SK-N-SH (cell line): Measurements from ENCODE around the gene TMEM123. TPM values are rescaled to one million over a fixed set of nuclear protein-coding genes. Genes with fewer than 3 reads are reported as not detected.

Source experiments
- CTCF ChIA-PET: fragments of 300-600, 350-600 bp; formaldehyde crosslinking; extraction: SDS; loops from one replicate; lab custom pipeline; 2021; lab: Yijun Ruan, JAX
- POLR2A ChIA-PET: fragments of 350-600 bp; sonication (Branson Sonifier 250); formaldehyde crosslinking; extraction: SDS; loops from one replicate; lab custom pipeline; 2020; ENCODE audit warnings: antibody characterized with exemption, inconsistent platforms; lab: Yijun Ruan, JAX
- DNase-seq: peaks from one replicate; pipeline ENCODE4 v3.0.0; 2012
- H2AFZ ChIP-seq: fragments of 200-600 bp; sonication (generic); 2 replicates; pipeline ENCODE4 v1.8.1; 2016; ENCODE audit warnings: antibody characterized with exemption, mild to moderate bottlenecking, low read depth
- H3F3A ChIP-seq: fragments of 200-600 bp; sonication (generic); replicated peaks from 2 replicates; pipeline ENCODE3; 2016; ENCODE audit warnings: antibody characterized with exemption, mild to moderate bottlenecking; ENCODE audit not compliant: insufficient read depth
- H3K27ac ChIP-seq, 2 experiments: fragments of 200-500 bp in 1 of 2; fragments of 200-600 bp in 1 of 2; sonication (Bioruptor generic) in 1 of 2; sonication (generic), shearing (Covaris generic) in 1 of 2; 2 replicates each; pipeline versions ENCODE4 v1.5.1 to v1.6.1; 2014 to 2016; ENCODE audit warnings: low read depth in 2 of 2, inconsistent platforms in 1 of 2, low read length in 1 of 2, mild to moderate bottlenecking in 1 of 2, mixed read lengths in 1 of 2
- H3K27me3 ChIP-seq: fragments of 200-600 bp; sonication (generic), shearing (Covaris generic); 2 replicates; pipeline ENCODE4 v1.6.1; 2016; ENCODE audit warnings: mixed run types; ENCODE audit not compliant: insufficient read depth
- H3K36me3 ChIP-seq, 2 experiments: fragments of 200-500 bp in 1 of 2; fragments of 200-600 bp in 1 of 2; sonication (Bioruptor generic) in 1 of 2; sonication (generic) in 1 of 2; replicated peaks in 1 of 2; 2 replicates each; pipeline versions ENCODE3 to v1.5.1; 2014 to 2016; ENCODE audit warnings: low read length in 1 of 2, mild to moderate bottlenecking in 1 of 2; ENCODE audit not compliant: insufficient read depth in 2 of 2, control insufficient read depth in 1 of 2
- H3K4me1 ChIP-seq, 2 experiments: fragments of 200-500 bp in 1 of 2; fragments of 200-600 bp in 1 of 2; sonication (Bioruptor generic) in 1 of 2; sonication (generic), shearing (Covaris generic) in 1 of 2; 2 replicates each; pipeline versions ENCODE4 v1.5.1 to v1.6.1; 2014 to 2016; ENCODE audit warnings: low read depth in 1 of 2, low read length in 1 of 2, mixed run types in 1 of 2; ENCODE audit not compliant: insufficient read depth in 2 of 2, control insufficient read depth in 1 of 2
- H3K4me2 ChIP-seq: fragments of 200-600 bp; sonication (generic), shearing (Covaris generic); 2 replicates; pipeline ENCODE4 v1.6.1; 2017; ENCODE audit warnings: mixed run types
- H3K4me3 ChIP-seq, 2 experiments: fragments of 200-500 bp in 1 of 2; fragments of 200-600 bp in 1 of 2; sonication (Bioruptor generic) in 1 of 2; sonication (generic), shearing (Covaris generic) in 1 of 2; 2 replicates each; pipeline versions ENCODE4 v1.5.1 to v1.8.1; 2014 to 2016; ENCODE audit warnings: low read depth in 2 of 2, inconsistent platforms in 1 of 2, low read length in 1 of 2, mild to moderate bottlenecking in 1 of 2, mixed read lengths in 1 of 2, moderate library complexity in 1 of 2
- H3K79me2 ChIP-seq: fragments of 200-600 bp; sonication (generic); 2 replicates; pipeline ENCODE4 v1.8.1; 2017; ENCODE audit warnings: mild to moderate bottlenecking; ENCODE audit not compliant: insufficient read depth
- H3K9ac ChIP-seq: fragments of 200-600 bp; sonication (generic); 2 replicates; pipeline ENCODE4 v1.6.1; 2017; ENCODE audit warnings: mixed run types
- H3K9me2 ChIP-seq: fragments of 200-600 bp; sonication (generic); 2 replicates; pipeline ENCODE4 v1.6.1; 2017; ENCODE audit warnings: mixed run types
- H3K9me3 ChIP-seq: fragments of 200-600 bp; sonication (generic); 2 replicates; pipeline ENCODE4 v1.6.1; 2017; ENCODE audit warnings: mixed run types, mild to moderate bottlenecking, moderate library complexity
- H4K20me1 ChIP-seq: fragments of 200-600 bp; sonication (generic); 2 replicates; pipeline ENCODE4 v1.6.1; 2017; ENCODE audit warnings: mild to moderate bottlenecking, mixed run types; ENCODE audit not compliant: insufficient read depth
- CHD2 ChIP-seq: fragments of 150-350 bp; IDR thresholded peaks from 2 replicates; pipeline ENCODE4 v1.6.1; 2018; ENCODE audit warnings: low read length; ENCODE audit not compliant: partially characterized antibody
- EZH2phosphoT487 ChIP-seq: fragments of 200-600 bp; sonication (generic); IDR thresholded peaks from 2 replicates; pipeline ENCODE4 v1.6.1; 2017; ENCODE audit warnings: low read depth, mixed run types, mild to moderate bottlenecking, antibody characterized with exemption, moderate library complexity, borderline replicate concordance
- GABPA ChIP-seq: IDR thresholded peaks from 2 replicates; pipeline ENCODE4 v1.4.0; 2012; ENCODE audit warnings: low read depth, mild to moderate bottlenecking
- GATA2 ChIP-seq: sonication (generic); formaldehyde crosslinking; IDR thresholded peaks from 2 replicates; pipeline ENCODE4 v1.5.0; 2020; ENCODE audit warnings: mild to moderate bottlenecking, missing genetic modification reagents
- NFIC ChIP-seq: IDR thresholded peaks from 2 replicates; pipeline ENCODE4 v1.4.0; 2012; ENCODE audit warnings: borderline replicate concordance
- NRF1 ChIP-seq: IDR thresholded peaks from 2 replicates; pipeline ENCODE4 v1.6.1; 2012; ENCODE audit warnings: low read depth, mild to moderate bottlenecking, low read length
- POLR2AphosphoS5 ChIP-seq: IDR thresholded peaks from 2 replicates; pipeline ENCODE4 v1.6.1; 2012; ENCODE audit warnings: low read depth, low read length
- RAD21 ChIP-seq: IDR thresholded peaks from 2 replicates; pipeline ENCODE4 v1.6.1; 2012; ENCODE audit warnings: mild to moderate bottlenecking, low read length
- RXRA ChIP-seq: IDR thresholded peaks from 2 replicates; pipeline ENCODE4 v1.4.0; 2012; ENCODE audit warnings: low read depth, mild to moderate bottlenecking, borderline replicate concordance
- SMC3 ChIP-seq: IDR thresholded peaks from 2 replicates; pipeline ENCODE4 v1.6.1; 2012; ENCODE audit warnings: low read depth, low read length, improper control_type of control experiment
- TCF12 ChIP-seq: IDR thresholded peaks from 2 replicates; pipeline ENCODE4 v1.4.0; 2012
- TEAD4 ChIP-seq: IDR thresholded peaks from 2 replicates; pipeline ENCODE4 v1.4.0; 2012; ENCODE audit warnings: mild to moderate bottlenecking, borderline replicate concordance; ENCODE audit not compliant: insufficient read depth
- WGBS: methylation state at CpG from one replicate; pipeline ENCODE4 v1.1.6; 2017; ENCODE audit warnings: low lambda C conversion rate; 5-methylcytosine and 5-hydroxymethylcytosine counted together
- polyA plus RNA-seq, 3 experiments: library from polyadenylated mRNA; depleted of rRNA; stranded (reverse); fragments of >200 nt; gene quantifications; 2 replicates each; pipeline ENCODE4 v1.2.3, GENCODE V29; 2012
- TF ChIP-seq, protein P1 (sequence below): IDR thresholded peaks from 2 replicates; pipeline ENCODE4 v1.4.0; 2012; ENCODE audit warnings: low read depth, borderline replicate concordance
- TF ChIP-seq, protein P2 (sequence below): fragments of 150-350 bp; IDR thresholded peaks from 2 replicates; pipeline ENCODE4 v1.6.1; 2017; ENCODE audit warnings: antibody characterized with exemption, low read length, low read depth, borderline replicate concordance
- TF ChIP-seq, protein P3 (sequence below): IDR thresholded peaks from 2 replicates; pipeline ENCODE4 v1.6.1; 2012; ENCODE audit warnings: mild to moderate bottlenecking, low read depth, low read length, moderate library complexity
- TF ChIP-seq, protein P4 (sequence below): IDR thresholded peaks from 2 replicates; pipeline ENCODE4 v1.4.0; 2012; ENCODE audit warnings: low read depth, borderline replicate concordance
- TF ChIP-seq, protein P5 (sequence below): IDR thresholded peaks from 2 replicates; pipeline ENCODE4 v1.4.0; 2012; ENCODE audit warnings: low read depth

The TMEM123 gene
- polyA plus RNA-seq, 1 of the 3 experiments (the other 2 are of a cell fraction) = 86.1 TPM

DNA sequence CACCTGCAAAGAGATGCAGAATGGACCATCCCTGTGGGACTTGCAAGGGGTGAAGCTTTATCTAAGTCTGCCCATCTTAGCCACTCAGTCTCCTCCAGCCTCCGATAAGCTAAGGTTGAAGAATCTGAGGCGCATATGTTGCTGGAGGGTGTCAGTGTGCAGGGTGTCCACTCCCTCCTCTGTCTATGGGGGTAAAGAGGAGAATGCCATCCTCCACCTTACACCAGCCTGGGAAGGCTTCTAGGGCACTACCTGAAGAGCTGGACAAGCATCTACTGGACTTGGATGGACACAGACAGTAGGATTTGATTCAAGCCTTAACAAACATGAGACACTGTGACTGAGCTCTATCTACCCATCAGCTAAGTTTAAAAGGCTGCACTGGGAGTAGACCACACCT is 46.5 kb downstream of the TMEM123 start:
- H3F3A ChIP-seq = peaks cover 28% of the 10 kb centered on the region
- H3K27me3 ChIP-seq = no peaks in the 10 kb centered on the region
- H3K79me2 ChIP-seq = peaks cover 64% of the 10 kb centered on the region
- no peak overlapping the region for H3K9ac ChIP-seq
- H3K27ac ChIP-seq = no peak overlapping the region
- H3K9me3 ChIP-seq = no peaks in the 10 kb centered on the region
- peaks cover 15 to 26% of the 10 kb centered on the region in 2 experiments for H3K36me3 ChIP-seq
- WGBS = 100% methylated on average over 2 of the region's 2 CpGs
- 0 out of 2 replicates have a peak, but pooled peaks cover 5% of the 10 kb centered on the region for H4K20me1 ChIP-seq
- no peak overlapping the region for H3K4me2 ChIP-seq
- TF ChIP-seq RXRA (no peak), NRF1 (no peak), GABPA (no peak), POLR2AphosphoS5 (no peak), EZH2phosphoT487 (no peak), RAD21 (no peak), CHD2 (no peak), SMC3 (no peak), NFIC (no peak), GATA2 (CRISPR knock-in tag) (no peak), TCF12 (no peak), TEAD4 (no peak)
- TF ChIP-seq, protein P1, sequence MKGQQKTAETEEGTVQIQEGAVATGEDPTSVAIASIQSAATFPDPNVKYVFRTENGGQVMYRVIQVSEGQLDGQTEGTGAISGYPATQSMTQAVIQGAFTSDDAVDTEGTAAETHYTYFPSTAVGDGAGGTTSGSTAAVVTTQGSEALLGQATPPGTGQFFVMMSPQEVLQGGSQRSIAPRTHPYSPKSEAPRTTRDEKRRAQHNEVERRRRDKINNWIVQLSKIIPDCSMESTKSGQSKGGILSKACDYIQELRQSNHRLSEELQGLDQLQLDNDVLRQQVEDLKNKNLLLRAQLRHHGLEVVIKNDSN = no peak
- TF ChIP-seq, protein P2, sequence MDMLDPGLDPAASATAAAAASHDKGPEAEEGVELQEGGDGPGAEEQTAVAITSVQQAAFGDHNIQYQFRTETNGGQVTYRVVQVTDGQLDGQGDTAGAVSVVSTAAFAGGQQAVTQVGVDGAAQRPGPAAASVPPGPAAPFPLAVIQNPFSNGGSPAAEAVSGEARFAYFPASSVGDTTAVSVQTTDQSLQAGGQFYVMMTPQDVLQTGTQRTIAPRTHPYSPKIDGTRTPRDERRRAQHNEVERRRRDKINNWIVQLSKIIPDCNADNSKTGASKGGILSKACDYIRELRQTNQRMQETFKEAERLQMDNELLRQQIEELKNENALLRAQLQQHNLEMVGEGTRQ = no peak
- TF ChIP-seq, protein P3, sequence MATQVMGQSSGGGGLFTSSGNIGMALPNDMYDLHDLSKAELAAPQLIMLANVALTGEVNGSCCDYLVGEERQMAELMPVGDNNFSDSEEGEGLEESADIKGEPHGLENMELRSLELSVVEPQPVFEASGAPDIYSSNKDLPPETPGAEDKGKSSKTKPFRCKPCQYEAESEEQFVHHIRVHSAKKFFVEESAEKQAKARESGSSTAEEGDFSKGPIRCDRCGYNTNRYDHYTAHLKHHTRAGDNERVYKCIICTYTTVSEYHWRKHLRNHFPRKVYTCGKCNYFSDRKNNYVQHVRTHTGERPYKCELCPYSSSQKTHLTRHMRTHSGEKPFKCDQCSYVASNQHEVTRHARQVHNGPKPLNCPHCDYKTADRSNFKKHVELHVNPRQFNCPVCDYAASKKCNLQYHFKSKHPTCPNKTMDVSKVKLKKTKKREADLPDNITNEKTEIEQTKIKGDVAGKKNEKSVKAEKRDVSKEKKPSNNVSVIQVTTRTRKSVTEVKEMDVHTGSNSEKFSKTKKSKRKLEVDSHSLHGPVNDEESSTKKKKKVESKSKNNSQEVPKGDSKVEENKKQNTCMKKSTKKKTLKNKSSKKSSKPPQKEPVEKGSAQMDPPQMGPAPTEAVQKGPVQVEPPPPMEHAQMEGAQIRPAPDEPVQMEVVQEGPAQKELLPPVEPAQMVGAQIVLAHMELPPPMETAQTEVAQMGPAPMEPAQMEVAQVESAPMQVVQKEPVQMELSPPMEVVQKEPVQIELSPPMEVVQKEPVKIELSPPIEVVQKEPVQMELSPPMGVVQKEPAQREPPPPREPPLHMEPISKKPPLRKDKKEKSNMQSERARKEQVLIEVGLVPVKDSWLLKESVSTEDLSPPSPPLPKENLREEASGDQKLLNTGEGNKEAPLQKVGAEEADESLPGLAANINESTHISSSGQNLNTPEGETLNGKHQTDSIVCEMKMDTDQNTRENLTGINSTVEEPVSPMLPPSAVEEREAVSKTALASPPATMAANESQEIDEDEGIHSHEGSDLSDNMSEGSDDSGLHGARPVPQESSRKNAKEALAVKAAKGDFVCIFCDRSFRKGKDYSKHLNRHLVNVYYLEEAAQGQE = no peak
- TF ChIP-seq, protein P4, sequence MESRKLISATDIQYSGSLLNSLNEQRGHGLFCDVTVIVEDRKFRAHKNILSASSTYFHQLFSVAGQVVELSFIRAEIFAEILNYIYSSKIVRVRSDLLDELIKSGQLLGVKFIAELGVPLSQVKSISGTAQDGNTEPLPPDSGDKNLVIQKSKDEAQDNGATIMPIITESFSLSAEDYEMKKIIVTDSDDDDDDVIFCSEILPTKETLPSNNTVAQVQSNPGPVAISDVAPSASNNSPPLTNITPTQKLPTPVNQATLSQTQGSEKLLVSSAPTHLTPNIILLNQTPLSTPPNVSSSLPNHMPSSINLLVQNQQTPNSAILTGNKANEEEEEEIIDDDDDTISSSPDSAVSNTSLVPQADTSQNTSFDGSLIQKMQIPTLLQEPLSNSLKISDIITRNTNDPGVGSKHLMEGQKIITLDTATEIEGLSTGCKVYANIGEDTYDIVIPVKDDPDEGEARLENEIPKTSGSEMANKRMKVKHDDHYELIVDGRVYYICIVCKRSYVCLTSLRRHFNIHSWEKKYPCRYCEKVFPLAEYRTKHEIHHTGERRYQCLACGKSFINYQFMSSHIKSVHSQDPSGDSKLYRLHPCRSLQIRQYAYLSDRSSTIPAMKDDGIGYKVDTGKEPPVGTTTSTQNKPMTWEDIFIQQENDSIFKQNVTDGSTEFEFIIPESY = no peak
- TF ChIP-seq, protein P5, sequence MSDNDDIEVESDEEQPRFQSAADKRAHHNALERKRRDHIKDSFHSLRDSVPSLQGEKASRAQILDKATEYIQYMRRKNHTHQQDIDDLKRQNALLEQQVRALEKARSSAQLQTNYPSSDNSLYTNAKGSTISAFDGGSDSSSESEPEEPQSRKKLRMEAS = no peak
- H3K9me2 ChIP-seq = no peaks in the 10 kb centered on the region
- ChIA-PET CTCF (interaction anchor here (0.6 to 2.0 kb wide), 4 partner anchors 12 to 64 kb away, joined by 3 to 10 read pairs (median 6); no protein-coding TSS in a partner anchor), POLR2A (no interaction called here)
- H3K4me1 ChIP-seq = peaks cover 0 to 7% of the 10 kb centered on the region in 2 experiments; a peak in 3 of 4 replicates
- H2AFZ ChIP-seq = no peak overlapping the region
- DNase-seq = no peak
- H3K4me3 ChIP-seq = no peak overlapping the region
